Liver (tissue), 9 donors: ENCODE results near the gene NUDT13. TPM values are rescaled to one million over a fixed set of nuclear protein-coding genes. Genes with fewer than 3 reads are reported as not detected.
A peak's percentile ranks its signal among the peaks of the same experiment; 100 is the strongest.

ENCODE experiments used
- DNase-seq: peaks from one replicate; pipeline ENCODE4 v3.0.0-alpha.2; 2017; ENCODE audit warnings: low spot score
- H3K27ac ChIP-seq, 2 donors: one replicate each; pipeline ENCODE4 v1.7.0; 2013; ENCODE audit warnings: inconsistent platforms in 2 of 2, low read length in 2 of 2, control low read depth in 1 of 2, low read depth in 1 of 2, mild to moderate bottlenecking in 1 of 2
- H3K27me3 ChIP-seq, 4 donors: one replicate each; pipeline versions ENCODE4 v1.6.1 to v1.7.0; 2013; ENCODE audit warnings: low read length in 3 of 4, inconsistent platforms in 1 of 4, mild to moderate bottlenecking in 1 of 4, moderate library complexity in 1 of 4; ENCODE audit not compliant: control insufficient read depth in 4 of 4, insufficient read depth in 4 of 4
- H3K36me3 ChIP-seq, 4 donors: one replicate each; pipeline versions ENCODE4 v1.6.1 to v1.7.0; 2013; ENCODE audit warnings: low read length in 3 of 4, mild to moderate bottlenecking in 3 of 4, low read depth in 1 of 4, moderate library complexity in 1 of 4; ENCODE audit not compliant: control insufficient read depth in 4 of 4, insufficient read depth in 3 of 4
- H3K4me1 ChIP-seq, 4 donors: one replicate each; pipeline versions ENCODE4 v1.6.1 to v1.7.0; 2013; ENCODE audit warnings: low read length in 3 of 4, mild to moderate bottlenecking in 3 of 4, moderate library complexity in 1 of 4; ENCODE audit not compliant: control insufficient read depth in 4 of 4, insufficient read depth in 4 of 4
- H3K4me3 ChIP-seq, 3 donors: one replicate each; pipeline versions ENCODE4 v1.6.1 to v1.7.0; 2013; ENCODE audit warnings: low read length in 3 of 3, control low read depth in 1 of 3, low read depth in 1 of 3, mild to moderate bottlenecking in 1 of 3
- H3K9ac ChIP-seq, 2 donors: one replicate each; pipeline ENCODE4 v1.7.0; 2013; ENCODE audit warnings: low read length in 2 of 2, mild to moderate bottlenecking in 2 of 2, moderate library complexity in 2 of 2, control low read depth in 1 of 2, low read depth in 1 of 2
- H3K9me3 ChIP-seq, 4 donors: one replicate each; pipeline versions ENCODE4 v1.6.1 to v1.7.0; 2013; ENCODE audit warnings: low read length in 3 of 4; ENCODE audit not compliant: control insufficient read depth in 4 of 4
- EGR1 ChIP-seq, 2 donors: IDR thresholded peaks; 2 replicates each; pipeline ENCODE4 v1.6.1; 2016 to 2018; ENCODE audit warnings: antibody characterized with exemption in 2 of 2, low read depth in 2 of 2
- FOXA1 ChIP-seq: IDR thresholded peaks from 2 replicates; pipeline ENCODE4 v1.6.1; 2016; ENCODE audit warnings: antibody characterized with exemption
- FOXA2 ChIP-seq: IDR thresholded peaks from 2 replicates; pipeline ENCODE4 v1.6.1; 2016; ENCODE audit warnings: antibody characterized with exemption
- GABPA ChIP-seq, 2 donors: IDR thresholded peaks in 1 of 2; conservative IDR thresholded peaks in 1 of 2; 2 replicates each; pipeline ENCODE4 v1.6.1; 2016; ENCODE audit warnings: antibody characterized with exemption in 2 of 2, mild to moderate bottlenecking in 1 of 2, moderate library complexity in 1 of 2
- HNF4A ChIP-seq, 2 donors: conservative IDR thresholded peaks; 2 replicates each; pipeline ENCODE4 v1.6.1; 2016; ENCODE audit warnings: antibody characterized with exemption in 2 of 2, mild to moderate bottlenecking in 2 of 2
- HNF4G ChIP-seq: IDR thresholded peaks from 2 replicates; pipeline ENCODE4 v1.6.1; 2016; ENCODE audit warnings: antibody characterized with exemption
- JUND ChIP-seq, 2 donors: IDR thresholded peaks; 2 replicates each; pipeline ENCODE4 v1.6.1; 2016; ENCODE audit warnings: antibody characterized with exemption in 2 of 2
- NR2F2 ChIP-seq: IDR thresholded peaks from 2 replicates; pipeline ENCODE4 v1.6.1; 2016; ENCODE audit warnings: antibody characterized with exemption
- RAD21 ChIP-seq, 2 donors: IDR thresholded peaks; 2 replicates each; pipeline ENCODE4 v1.6.1; 2016; ENCODE audit warnings: antibody characterized with exemption in 2 of 2, mild to moderate bottlenecking in 2 of 2
- RXRA ChIP-seq, 2 donors: IDR thresholded peaks; 2 replicates each; pipeline ENCODE4 v1.6.1; 2017 to 2018; ENCODE audit warnings: antibody characterized with exemption in 2 of 2, mild to moderate bottlenecking in 1 of 2
- SP1 ChIP-seq: IDR thresholded peaks from 2 replicates; pipeline ENCODE4 v1.6.1; 2018; ENCODE audit warnings: antibody characterized with exemption, mild to moderate bottlenecking
- TAF1 ChIP-seq: conservative IDR thresholded peaks from 2 replicates; pipeline ENCODE4 v1.6.1; 2016; ENCODE audit warnings: antibody characterized with exemption, mild to moderate bottlenecking
- YY1 ChIP-seq: IDR thresholded peaks from 2 replicates; pipeline ENCODE4 v1.6.1; 2016; ENCODE audit warnings: antibody characterized with exemption, mild to moderate bottlenecking
- WGBS: extraction: QIAGEN DNeasy Blood & Tissue Kit; methylation state at CpG from one replicate; pipeline ENCODE4 v1.1.7; 2013; 5-methylcytosine and 5-hydroxymethylcytosine counted together
- polyA plus RNA-seq, 2 donors: library from polyadenylated mRNA; stranded (reverse) in 1 of 2; unstranded in 1 of 2; fragments of 200-250 nt in 1 of 2; fragments of >200 nt in 1 of 2; fragmentation: Nextera tagmentation in 1 of 2; extraction: Ambion mirVana in 1 of 2; gene quantifications; one replicate each; pipeline versions ENCODE4 v1.2.1 to v1.2.3, GENCODE V29; 2013 to 2015
- total RNA-seq, 2 donors: library from RNA; depleted of rRNA; stranded (reverse); fragments of >200 nt; gene quantifications; one replicate each; pipeline ENCODE4 v1.2.3, GENCODE V29; 2014
- TF ChIP-seq, protein P1 (sequence below): IDR thresholded peaks from 2 replicates; pipeline ENCODE4 v1.6.1; 2016; ENCODE audit warnings: antibody characterized with exemption
- TF ChIP-seq, protein P2 (sequence below): fragments of 150-350 bp; IDR thresholded peaks from 2 replicates; pipeline ENCODE4 v1.5.1; 2017; ENCODE audit warnings: improper control_type of control experiment, low read depth, low read length; ENCODE audit not compliant: missing input control
- TF ChIP-seq, protein P3 (sequence below): IDR thresholded peaks from 2 replicates; pipeline ENCODE4 v1.6.1; 2016; ENCODE audit warnings: antibody characterized with exemption
- TF ChIP-seq, protein P4 (sequence below): IDR thresholded peaks from 2 replicates; pipeline ENCODE4 v1.6.1; 2016; ENCODE audit warnings: antibody characterized with exemption
- TF ChIP-seq, protein P5 (sequence below): IDR thresholded peaks from 2 replicates; pipeline ENCODE4 v1.6.1; 2016; ENCODE audit warnings: antibody characterized with exemption, mild to moderate bottlenecking
- donor health status: healthy.
- donor health status: healthy.
- donor health status: healthy.
- donor health status: healthy.
- donor health status: healthy.

Gene NUDT13
- total and polyA plus RNA-seq, 4 donors: 0.60 to 4.0 (median 2.4) TPM

DNA sequence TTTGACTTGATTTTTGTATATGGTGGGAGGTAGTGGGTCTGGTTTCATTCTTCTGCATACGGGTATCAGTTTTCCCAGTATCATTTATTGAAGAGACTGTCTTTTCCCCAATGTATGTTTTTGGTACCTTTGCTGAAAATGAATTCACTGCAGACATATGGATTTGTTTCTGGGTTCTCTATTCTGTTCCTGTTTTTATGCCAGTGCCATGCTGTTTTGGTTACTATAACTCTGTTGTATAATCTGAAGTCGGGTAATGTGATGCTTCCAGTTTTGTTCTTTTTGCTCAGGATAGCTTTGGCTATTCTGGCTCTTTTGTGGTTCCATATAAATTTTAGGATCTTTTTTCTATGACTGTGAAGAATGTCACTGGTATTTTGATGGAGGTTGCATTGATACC, 56.7 kb downstream of the NUDT13 start:
- WGBS: 82% methylated on average over 2 of the region's 2 CpGs
- peak overlapping the region; percentile 96 to 99 for H3K9ac ChIP-seq
- peaks cover 3 to 23% (median 21%) of the 10 kb centered on the region in 4 donors for H3K4me1 ChIP-seq
- H3K36me3 ChIP-seq: peaks cover 0 to 16% (median 13%) of the 10 kb centered on the region in 4 donors
- TF ChIP-seq FOXA1: no peak
- TF ChIP-seq RAD21 (IDR thresholded peaks at IDR 0.05): no peak
- TF ChIP-seq RXRA (IDR thresholded peaks at IDR 0.05): no peak
- TF ChIP-seq, protein P1, sequence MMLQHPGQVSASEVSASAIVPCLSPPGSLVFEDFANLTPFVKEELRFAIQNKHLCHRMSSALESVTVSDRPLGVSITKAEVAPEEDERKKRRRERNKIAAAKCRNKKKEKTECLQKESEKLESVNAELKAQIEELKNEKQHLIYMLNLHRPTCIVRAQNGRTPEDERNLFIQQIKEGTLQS: no peak
- TF ChIP-seq HNF4G: no peak
- TF ChIP-seq, protein P2, sequence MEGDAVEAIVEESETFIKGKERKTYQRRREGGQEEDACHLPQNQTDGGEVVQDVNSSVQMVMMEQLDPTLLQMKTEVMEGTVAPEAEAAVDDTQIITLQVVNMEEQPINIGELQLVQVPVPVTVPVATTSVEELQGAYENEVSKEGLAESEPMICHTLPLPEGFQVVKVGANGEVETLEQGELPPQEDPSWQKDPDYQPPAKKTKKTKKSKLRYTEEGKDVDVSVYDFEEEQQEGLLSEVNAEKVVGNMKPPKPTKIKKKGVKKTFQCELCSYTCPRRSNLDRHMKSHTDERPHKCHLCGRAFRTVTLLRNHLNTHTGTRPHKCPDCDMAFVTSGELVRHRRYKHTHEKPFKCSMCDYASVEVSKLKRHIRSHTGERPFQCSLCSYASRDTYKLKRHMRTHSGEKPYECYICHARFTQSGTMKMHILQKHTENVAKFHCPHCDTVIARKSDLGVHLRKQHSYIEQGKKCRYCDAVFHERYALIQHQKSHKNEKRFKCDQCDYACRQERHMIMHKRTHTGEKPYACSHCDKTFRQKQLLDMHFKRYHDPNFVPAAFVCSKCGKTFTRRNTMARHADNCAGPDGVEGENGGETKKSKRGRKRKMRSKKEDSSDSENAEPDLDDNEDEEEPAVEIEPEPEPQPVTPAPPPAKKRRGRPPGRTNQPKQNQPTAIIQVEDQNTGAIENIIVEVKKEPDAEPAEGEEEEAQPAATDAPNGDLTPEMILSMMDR: no peak
- TF ChIP-seq HNF4A (conservative IDR thresholded peaks at IDR 0.05): no peak
- TF ChIP-seq SP1: no peak
- no peak for TF ChIP-seq NR2F2
- TF ChIP-seq, protein P3, sequence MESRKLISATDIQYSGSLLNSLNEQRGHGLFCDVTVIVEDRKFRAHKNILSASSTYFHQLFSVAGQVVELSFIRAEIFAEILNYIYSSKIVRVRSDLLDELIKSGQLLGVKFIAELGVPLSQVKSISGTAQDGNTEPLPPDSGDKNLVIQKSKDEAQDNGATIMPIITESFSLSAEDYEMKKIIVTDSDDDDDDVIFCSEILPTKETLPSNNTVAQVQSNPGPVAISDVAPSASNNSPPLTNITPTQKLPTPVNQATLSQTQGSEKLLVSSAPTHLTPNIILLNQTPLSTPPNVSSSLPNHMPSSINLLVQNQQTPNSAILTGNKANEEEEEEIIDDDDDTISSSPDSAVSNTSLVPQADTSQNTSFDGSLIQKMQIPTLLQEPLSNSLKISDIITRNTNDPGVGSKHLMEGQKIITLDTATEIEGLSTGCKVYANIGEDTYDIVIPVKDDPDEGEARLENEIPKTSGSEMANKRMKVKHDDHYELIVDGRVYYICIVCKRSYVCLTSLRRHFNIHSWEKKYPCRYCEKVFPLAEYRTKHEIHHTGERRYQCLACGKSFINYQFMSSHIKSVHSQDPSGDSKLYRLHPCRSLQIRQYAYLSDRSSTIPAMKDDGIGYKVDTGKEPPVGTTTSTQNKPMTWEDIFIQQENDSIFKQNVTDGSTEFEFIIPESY: no peak
- no peak for TF ChIP-seq EGR1 (IDR thresholded peaks at IDR 0.05; ENCODE audit: low read depth in 2 of 2)
- no peak for TF ChIP-seq TAF1
- no peak for TF ChIP-seq JUND (IDR thresholded peaks at IDR 0.05)
- TF ChIP-seq GABPA (IDR thresholded peaks at IDR 0.05 in 1 of 2, conservative IDR thresholded peaks at IDR 0.05 in 1 of 2): no peak
- no peak for TF ChIP-seq FOXA2
- TF ChIP-seq, protein P4, sequence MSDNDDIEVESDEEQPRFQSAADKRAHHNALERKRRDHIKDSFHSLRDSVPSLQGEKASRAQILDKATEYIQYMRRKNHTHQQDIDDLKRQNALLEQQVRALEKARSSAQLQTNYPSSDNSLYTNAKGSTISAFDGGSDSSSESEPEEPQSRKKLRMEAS: no peak
- TF ChIP-seq, protein P5, sequence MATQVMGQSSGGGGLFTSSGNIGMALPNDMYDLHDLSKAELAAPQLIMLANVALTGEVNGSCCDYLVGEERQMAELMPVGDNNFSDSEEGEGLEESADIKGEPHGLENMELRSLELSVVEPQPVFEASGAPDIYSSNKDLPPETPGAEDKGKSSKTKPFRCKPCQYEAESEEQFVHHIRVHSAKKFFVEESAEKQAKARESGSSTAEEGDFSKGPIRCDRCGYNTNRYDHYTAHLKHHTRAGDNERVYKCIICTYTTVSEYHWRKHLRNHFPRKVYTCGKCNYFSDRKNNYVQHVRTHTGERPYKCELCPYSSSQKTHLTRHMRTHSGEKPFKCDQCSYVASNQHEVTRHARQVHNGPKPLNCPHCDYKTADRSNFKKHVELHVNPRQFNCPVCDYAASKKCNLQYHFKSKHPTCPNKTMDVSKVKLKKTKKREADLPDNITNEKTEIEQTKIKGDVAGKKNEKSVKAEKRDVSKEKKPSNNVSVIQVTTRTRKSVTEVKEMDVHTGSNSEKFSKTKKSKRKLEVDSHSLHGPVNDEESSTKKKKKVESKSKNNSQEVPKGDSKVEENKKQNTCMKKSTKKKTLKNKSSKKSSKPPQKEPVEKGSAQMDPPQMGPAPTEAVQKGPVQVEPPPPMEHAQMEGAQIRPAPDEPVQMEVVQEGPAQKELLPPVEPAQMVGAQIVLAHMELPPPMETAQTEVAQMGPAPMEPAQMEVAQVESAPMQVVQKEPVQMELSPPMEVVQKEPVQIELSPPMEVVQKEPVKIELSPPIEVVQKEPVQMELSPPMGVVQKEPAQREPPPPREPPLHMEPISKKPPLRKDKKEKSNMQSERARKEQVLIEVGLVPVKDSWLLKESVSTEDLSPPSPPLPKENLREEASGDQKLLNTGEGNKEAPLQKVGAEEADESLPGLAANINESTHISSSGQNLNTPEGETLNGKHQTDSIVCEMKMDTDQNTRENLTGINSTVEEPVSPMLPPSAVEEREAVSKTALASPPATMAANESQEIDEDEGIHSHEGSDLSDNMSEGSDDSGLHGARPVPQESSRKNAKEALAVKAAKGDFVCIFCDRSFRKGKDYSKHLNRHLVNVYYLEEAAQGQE: no peak
- TF ChIP-seq YY1: no peak
- no peaks in the 10 kb centered on the region for H3K27me3 ChIP-seq
- H3K9me3 ChIP-seq: no peaks in the 10 kb centered on the region
- no peak for DNase-seq
- peak overlapping the region in 1 of 2 donors; percentile 95 for H3K27ac ChIP-seq
- peak overlapping the region; percentile 77 to 100 (median 84) for H3K4me3 ChIP-seq
